GM21447 (cell line): ENCODE data around the gene CLDN14.

Experiments
- ATAC-seq: cut with Tn5 transposase; IDR thresholded peaks from one replicate; pipeline ENCODE4 v1.9.1; 2021; ENCODE audit not compliant: unreplicated experiment

The CLDN14 gene

DNA sequence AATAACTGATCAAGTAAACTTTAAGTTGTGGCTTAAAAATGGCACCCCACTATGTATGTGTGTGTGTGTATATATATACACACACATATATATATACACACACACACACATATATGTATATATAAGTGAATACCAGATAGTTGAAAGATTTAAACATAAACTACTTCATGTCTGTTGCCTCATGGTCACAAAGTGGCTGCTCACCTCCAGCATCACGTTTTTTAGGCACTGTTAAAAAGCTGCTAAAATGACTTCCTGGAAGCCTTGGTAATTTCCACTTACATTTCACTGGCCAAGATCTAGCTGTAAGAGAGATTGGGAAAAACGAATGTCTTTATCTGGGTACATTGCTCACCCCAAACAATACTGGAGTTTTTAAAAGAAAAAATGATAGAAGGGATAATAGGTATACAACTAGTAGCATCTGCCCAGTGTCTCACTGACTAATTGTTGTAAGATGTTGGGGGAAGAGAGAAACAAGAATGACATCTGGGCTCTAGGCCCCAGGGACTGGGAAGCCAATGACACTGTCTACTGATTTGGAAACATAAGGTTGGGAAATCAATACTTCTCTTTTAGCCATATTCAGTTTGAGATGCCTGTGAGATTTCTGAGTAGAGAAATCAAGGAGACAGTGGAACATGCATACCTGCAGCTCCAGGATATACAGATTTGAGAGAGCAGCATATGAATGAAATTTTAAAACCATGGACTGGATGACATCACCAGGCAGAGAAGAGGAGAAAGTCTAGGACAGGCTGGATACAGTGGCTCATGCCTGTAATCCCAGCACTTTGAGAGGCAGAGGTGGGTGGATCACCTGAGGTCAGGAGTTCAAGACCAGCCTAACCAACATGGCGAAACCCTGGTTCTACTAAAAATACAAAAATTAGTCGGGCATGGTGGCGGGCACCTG, 42.8 kb downstream of the CLDN14 start:
- ATAC-seq: no peak

DNA sequence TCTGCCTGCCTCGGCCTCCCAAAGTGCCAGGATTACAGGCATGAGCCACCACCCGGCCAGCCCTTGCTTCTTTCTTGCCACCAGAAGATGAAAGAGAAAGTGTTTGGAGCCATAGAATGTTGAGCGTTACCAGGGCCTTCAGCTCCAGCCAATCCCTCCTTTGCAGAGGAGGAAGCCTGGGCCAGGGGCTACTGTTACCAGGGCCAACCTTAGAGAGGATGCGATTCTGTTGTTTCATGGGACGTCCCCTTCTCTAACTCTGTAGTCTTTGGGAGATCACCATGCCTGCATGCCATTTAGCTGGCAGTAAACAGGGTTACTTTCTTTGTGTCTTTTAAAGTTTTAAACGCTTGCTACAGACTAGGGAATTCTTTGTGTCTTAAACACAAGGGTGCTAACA, 45.8 kb downstream of the CLDN14 start:
- no peak for ATAC-seq

DNA sequence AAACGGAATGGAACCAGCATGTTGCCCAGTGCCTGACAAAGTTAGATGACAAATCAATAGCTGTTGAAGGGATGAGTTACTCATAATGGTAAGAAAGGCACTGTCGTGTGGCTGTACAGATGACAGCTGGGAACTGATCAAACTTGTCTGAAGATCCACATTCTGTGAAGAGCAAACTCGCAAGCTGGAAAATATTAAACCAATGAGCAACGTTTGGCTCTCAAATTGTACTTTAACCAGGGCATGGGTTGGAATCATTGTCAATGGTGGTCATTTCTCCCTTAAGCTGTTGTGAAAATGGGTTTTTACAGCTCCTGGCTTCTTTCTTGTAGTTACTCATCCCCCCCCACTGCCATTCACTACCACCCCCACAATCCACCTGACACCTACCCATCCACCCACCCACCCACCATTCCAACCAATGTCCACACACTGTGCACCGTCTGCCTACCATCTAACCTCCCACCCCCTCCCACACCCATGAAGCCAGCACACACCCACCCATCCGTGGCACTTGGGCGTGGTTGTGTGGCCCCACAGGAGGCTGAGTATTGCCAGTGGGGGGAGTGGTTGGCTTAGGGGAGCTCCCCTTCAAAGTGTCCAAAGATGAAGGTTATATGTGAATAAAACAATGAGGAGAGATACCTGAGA, 46.7 kb downstream of the CLDN14 start:
- no peak for ATAC-seq

DNA sequence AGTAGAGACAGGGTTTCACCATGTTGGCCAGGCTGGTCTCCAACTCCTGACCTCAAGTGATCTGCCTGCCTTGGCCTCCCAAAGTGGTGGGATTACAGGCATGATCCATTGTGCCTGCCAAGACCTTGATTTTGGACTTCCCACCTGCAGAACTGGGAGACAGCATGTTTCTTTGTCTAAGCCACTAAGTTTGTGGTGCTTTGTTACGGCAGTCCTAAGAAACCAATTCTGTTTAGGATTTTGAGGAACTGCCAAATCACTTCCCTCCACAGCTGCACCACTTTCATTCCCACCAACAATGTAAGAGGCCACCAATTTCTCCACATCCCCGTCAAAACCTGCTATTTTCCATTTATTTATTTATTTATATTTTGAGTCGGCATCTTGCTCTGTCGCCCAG, 48.7 kb downstream of the CLDN14 start:
- ATAC-seq: no peak

DNA sequence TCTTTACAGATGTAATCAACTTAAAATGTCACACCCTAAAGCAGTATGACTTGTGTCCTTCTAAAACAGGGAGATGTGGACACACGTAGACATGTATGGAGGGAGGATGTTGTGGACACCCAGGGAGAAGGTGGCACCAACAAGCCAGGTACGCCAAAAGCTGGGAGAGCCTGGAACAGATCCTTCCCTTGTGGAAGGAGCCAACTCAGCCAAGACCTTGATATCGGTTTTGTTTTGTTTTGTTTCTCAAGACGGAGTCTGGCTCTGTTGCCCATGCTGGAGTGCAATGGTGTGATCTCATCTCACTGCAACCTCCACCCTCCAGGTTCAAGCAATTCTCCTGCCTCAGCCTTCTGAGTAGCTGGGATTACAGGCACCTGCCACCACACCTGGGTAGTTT, 49.1 kb downstream of the CLDN14 start:
- ATAC-seq: no peak

DNA sequence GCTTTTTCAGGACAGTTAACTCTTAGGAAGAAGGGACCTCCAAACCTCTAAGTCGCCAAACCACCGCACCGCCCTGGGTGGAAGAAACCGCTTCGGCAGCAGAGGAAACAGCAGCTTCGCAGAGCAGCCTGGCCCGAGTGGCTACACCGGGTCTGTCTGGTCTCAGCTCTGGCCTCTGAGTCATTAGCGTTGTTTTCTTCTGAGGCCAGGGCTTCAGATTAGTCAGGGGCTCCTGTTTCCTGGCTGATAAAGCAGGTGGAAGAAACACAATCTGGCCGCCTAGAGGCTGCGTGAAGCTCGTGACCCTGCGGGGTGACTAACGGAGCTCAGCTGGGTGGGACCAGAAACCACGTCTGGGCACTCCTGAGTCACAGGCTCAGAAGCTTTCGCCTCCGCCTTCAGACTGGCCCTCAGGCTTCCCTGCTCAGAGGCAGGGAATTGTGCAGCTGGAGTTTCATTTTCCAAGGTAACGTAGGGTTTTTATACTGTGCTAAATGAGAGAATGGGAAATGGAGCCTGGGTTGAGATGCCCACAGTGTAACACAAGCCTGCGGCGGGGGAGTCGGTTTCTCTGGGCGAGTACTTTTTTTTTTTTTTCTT, 49.9 kb downstream of the CLDN14 start:
- ATAC-seq: peak; percentile 89

DNA sequence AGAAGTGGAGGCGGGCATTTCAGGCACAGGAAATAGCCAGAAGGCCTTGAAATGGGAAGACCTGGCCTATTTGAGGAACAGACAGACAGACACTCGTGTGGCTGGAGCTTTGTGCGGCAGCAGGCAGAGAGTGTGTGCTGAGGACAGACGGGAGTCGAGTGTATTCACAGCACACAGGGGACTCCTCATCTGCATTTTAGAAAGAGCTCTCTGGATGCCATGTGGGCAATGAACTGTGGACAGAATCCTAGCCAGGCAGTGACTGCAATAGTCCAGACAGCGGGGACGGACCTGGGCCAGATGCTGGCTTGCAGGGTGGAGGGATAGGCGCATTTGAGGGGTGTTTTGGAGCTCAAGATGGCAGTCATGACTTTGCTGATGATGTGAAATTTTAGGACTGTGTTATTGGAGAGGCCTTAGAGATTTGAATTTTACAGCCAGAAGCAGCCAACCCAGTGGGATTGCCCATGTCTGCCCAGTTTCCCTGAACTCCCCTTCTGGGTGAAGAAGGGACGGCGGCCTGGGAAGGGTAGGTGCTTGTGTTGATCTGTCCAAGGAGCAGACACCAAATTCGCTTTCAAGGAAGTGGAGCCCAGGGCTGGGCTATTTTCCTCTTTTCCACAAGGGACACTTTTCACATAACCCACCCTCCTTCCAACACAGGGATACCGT, 51.0 kb downstream of the CLDN14 start:
- no peak for ATAC-seq

DNA sequence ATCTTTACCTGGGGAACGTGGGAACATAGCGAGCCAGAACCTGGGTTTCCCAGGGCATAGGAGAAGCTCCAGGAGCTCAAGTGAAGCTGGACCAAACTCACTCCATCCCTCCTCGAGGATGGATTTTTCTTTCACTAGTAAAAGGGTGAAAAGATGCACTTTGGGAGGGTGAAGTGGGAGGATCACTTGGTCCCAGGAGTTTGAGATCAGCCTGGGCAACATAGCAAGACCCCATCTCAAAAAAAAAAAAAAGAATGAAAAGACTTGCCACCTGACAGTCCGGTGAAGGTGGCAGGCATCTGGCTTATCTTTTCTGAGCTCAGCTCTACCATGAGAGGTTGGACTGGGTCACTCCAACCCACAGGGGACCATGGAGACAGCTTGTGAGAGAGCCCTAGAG, 52.4 kb downstream of the CLDN14 start:
- no peak for ATAC-seq

DNA sequence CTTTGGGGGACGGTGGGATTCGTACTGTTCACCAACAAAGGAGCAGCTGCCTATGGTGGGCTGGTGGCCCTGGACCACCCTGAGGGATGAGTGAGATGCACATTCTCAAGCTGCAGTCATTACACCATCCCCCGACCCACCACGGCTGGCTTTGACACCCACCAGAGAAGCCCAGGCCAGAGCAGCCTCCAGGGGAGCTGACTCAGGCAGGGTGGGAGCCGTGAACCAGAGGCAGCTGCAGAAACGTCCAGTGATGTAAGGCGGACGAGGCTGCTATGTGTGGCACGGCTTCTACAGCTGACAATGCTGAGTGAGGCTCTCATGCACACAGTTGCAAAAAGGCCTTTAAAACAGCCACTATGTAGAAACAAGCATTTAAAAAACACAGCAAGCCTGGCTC, 54.6 kb downstream of the CLDN14 start:
- no peak for ATAC-seq

DNA sequence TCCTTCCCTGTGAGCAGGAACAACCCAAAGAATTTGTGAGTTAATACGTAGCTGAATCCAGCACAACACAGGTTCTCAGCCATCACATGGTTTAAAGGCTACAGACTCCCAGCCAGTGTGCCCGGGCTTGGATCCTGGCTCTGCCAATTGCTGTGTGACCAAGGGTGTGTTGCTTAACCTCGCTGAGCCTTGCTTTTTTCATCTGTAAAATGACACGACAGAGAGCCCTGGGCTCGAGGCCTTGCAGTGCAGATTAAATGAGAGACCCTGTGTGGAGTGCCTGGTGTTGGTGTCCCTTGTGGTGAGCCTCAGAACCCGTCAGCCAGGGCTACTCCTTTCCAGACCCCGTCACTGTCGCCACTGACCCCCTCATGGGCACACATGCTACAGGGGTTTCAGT, 55.3 kb downstream of the CLDN14 start:
- ATAC-seq: no peak

DNA sequence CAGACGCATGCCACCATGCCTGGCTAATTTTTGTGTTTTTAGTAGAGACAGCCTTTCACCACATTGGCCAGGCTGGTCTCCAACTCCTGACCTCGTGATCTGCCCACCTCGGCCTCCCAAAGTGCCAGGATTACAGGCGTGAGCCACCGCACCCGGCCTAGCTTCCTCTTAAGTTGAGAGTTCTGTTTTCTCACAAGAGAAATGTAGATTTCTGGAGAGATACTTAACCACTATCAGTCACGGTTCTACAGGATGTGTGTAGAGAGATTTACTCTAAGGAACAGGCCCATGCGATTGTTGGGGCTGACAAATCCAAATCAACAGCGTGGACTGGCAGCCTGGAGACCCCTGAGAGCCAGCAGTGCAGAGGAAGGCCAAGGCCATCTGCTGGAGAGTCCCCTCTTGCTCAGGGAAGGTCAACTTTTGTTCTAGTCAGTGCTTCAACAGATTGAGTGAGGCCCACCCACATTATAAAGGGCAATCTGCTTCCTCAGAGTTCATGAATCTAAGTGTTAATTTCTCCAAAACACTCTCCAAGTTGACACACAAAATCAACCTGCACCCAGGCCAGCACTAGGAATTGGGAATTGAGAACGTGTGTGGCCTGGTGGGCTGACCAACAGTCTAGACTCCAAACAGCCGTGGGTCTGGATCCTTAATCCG, 56.0 kb downstream of the CLDN14 start:
- ATAC-seq: no peak

DNA sequence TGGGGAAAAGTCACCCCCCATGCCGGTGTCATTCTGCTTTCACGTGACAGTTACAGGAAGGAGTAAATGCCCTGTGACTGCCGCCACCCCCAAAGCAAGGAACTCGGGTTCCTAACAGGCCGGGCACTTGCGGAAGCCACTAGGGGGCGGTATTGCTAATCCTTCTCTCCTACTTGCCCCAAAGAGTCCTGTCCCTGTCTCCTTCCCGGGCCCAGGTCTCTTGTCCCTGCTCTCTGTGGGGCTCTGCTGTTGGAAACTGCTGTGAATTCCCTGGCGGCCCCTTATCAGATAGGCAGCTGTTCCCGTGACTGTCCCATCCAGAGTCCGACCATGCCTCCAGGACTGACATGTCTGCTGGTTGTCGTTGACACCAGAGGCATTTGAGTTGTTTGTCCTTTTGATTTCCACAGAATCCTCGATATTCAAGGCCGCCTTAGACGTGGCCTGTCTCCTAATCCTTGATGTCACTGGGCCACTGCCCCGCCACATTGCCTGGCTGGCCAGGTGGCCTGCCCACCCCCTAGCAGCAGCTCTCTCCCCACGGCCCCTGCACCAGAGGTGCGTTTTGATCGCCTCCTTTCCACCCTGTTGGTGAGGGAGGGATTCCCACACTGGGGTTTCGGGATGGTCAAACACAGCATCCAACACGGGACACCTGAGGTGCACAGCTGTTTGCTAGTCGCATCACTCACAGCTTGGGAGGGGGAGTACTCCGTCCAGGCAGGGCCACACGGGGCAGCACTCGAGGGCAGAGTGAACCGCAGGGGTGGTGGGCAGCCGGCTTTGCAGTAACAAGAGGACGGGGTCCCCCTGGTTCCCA, 57.4 kb downstream of the CLDN14 start:
- ATAC-seq: no peak

DNA sequence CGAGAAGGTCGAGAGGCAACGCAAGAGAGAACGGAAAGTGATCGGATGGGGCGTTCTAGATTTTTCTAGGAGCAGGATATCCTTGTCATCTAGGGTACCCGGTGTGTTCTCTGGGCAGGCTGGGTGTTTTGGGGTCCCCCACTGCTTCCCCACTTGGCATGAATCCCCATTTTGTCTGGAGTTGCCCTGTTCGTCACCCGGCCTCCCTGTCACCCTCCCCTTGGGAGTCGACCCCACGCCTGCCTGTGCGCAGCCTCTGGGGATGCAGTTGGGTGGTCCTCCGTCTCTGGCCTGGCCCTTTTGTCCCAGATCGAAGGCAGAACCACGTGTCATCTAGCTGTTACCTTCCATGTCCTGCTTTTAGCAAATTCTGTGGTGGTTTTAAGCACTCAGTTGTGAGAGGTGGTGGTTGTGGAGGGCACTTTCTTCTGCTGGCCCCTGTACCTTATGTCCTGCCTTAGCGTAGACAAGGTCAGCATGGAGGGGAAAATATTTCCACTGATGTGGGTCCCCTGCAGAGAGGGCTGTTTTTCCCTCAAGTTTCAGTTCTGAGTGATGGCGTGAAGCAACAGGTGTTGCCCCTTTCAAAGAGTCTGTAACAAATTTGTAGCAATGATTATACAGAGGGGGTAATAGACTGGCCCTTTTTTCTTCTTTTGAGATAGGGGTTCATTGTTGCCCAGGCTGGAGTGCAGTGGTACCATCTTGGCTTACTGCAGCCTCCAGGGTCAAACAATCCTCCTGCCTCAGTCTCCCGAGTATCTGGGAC, 59.2 kb downstream of the CLDN14 start:
- no peak for ATAC-seq

DNA sequence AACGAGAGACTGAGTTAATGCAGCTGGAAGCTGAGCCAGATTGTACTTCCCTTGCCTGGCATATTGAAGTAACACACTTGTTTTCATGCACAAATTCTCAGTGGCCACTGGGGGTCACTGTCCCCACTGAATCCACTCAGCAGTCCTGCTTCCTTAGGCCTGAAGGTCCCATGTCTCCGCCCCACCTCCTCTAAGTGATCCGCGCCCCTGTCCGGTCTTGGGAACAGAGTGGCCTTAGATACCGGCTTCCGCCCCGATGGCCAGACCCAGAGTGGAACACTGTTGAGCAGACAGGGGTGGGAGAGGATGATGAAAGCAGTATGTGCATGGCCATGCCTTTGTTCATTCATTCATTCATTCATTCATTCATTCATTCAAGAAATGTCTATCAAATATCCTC, 59.9 kb downstream of the CLDN14 start:
- no peak for ATAC-seq

DNA sequence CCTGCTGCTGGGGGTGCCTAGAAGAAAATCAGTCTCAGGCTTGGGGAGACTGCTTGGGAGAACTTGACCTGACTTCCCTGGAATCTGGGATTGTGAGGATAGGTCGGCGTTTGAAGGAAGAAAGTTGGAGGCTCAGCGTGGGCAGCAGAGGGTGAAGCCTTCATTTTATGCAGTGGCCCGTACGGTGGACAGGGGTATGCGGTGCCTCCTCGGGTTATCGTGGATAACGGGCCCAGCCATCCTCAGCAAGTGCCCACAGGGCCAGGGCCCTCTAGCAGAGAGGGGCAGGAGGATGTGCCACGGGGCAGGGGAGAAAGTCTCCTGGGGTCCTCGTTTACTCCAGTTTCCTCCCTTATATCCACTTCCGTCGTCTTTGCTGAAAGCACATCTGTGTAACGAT, 60.7 kb downstream of the CLDN14 start:
- ATAC-seq: no peak

DNA sequence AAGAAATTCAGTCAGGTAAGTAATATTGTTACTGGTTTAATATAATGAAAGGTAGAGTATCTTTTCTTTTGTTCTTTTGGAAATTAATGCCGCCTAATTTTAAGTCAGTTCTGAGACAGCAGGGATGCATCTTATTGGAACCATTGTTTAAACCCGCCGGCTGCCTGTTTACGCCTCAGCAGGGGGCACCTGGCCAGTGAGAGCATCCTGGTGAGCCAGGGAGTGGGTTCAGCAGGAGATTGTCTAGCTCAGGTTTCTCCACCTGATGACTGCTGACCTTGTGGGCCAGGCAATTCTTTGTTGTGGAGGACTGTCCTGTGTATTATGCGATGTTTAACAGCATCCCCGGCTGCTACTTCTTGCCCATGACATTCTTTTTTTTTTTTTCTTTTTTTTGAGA, 64.5 kb downstream of the CLDN14 start:
- ATAC-seq: no peak

DNA sequence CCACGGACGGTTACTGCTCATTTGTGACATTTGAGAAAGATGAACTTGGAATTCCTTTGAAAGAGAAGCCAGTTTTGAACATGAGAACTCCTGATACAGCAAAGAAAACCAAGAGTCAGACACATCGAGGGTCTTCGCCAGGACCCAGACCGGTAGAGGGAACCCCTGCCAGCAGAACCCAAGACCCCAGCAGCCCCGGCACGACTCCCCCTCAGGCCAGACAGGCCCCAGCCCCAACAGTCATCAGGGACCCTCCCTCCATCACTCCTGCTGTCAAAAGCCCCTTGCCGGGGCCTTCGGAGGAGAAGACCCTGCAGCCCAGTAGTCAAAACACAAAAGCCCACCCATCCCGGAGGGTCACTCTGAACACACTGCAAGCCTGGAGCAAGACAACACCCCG, 67.0 kb downstream of the CLDN14 start:
- ATAC-seq: no peak

DNA sequence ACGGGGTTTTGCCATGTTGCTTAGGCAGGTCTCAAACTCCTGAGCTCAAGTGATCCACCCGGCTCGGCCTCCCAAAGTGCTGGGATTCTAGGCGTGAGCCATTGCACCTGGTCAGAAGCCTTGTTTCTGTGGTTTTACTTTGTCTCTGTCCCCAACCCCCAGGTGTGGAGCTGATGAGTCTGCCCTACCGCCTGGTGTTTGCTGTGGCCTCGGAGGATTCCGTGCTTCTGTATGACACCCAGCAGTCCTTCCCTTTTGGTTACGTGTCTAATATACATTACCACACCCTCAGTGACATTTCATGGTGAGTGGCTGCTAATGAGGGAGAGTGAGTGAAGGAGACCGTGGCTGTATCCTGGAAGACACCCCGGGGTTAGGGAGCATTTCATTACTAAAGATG, 68.6 kb downstream of the CLDN14 start:
- no peak for ATAC-seq
